ELR (cell line): ENCODE results near the gene CADM2.
"Not testable (repeated sequence)": the region's sequence is repeated elsewhere in the genome, so short reads cannot be mapped to it uniquely, and the experiment has no call there.

Experiments used
- DNase-seq: peaks from one replicate; pipeline ENCODE4 v3.0.0-alpha.2; 2015; ENCODE audit warnings: low read depth

CADM2 gene

DNA sequence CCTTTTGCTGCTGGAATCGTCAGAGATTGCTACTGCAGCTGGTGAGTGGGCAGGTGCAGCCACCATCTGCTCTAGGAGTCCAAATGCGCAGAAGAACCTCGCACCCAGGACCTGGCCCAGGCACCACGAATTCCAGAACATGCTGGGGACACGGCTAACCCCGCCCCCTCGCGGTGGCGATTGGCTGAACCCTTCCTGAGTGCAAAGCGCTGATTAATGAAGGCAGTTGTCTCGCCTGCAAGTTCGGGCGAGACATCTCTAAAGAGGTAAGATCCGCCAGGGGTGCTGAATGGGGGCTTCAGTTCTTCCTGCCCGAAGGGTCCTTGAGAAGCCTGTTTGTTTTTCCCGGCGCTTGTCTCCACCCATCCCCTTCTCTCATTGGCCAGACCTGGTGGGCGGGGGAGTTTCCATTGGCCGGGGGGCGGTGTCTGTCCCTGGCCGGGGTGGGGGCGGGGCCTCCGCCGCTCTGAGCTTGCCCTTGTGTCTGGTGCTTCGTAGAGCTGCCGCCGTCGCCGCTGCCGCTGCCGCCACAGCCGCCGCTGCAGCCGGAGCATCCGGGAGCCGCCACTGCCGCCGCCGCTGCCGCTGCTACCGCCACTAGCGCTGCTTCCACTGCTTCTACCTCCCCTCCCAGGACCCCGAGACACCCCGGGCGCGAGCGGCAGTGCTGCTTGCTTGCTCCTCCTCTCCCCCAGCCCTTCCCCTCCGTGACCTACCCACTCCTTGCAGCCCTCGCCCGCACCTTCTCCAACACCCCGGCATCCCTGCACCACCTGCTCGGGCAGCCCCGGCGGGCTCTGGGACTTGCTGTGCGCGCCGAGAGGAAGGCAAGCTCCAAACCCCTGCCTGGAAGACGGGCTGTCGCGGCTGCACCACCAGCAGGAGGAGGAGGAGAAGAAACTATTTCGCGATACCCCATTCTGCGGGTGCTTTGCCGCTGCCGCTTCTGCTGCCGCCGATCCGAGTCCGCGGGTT is at the start of gene CADM2:
Gene CADM2, plus strand, starts transcription at position 495 of the 975 bp plus-strand sequence.
- DNase-seq, result no peak

DNA sequence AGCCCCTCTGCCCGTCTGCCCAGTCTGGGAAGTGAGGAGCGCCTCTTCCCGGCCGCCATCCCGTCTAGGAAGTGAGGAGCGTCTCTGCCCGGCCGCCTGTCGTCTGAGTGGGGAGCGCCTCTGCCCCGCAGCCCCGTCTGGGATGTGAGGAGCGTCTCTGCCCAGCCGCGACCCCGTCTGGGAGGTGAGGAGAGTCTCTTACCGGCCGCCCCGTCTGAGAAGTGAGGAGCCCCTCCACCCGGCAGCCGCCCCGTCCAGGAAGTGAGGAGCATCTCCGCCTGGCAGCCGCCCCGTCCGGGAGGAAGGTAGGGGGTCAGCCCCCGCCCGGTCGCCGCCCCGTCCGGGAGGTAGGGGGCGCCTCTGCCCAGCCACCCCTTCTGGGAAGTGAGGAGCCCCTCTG is 40.2 kb upstream of the CADM2 start:
- DNase-seq, result not testable (repeated sequence)

DNA sequence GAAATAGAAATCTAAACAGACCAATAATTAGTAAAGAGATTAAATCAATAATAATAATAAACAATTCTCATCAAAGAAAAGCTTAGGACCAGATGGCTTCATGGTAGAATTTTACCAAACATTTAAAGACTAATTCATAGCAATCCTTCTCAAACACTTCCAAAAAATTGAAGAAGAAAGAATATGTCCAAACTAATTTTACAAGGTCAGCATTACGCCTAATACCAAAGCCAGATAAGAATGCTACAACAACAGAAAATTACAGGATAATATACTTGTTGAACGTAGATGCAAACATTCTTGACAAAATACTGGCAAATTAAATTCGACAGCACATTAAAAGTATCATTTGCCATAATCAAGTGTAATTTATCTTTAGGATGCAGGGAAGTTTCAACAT is 36.1 kb upstream of the CADM2 start:
- DNase-seq, result no peak

DNA sequence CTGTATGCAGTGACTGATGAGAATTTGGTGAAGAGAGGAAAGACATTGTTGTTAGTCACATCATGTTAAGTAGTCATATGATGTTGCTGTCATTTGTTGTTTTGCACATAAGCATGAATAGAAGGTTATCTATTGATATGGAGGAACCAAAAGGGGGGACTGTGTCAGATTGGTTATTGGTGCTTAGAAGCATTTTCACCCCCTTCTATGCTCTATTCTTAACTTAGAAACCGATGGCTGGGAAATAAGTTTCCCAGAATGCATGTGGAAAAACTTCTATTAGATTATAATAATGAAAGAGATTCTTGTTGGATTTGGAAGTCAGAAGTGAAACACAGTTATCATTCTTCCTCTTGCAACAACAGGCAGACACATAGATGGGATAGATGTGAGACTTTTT is 33.2 kb upstream of the CADM2 start:
- no peak for DNase-seq

DNA sequence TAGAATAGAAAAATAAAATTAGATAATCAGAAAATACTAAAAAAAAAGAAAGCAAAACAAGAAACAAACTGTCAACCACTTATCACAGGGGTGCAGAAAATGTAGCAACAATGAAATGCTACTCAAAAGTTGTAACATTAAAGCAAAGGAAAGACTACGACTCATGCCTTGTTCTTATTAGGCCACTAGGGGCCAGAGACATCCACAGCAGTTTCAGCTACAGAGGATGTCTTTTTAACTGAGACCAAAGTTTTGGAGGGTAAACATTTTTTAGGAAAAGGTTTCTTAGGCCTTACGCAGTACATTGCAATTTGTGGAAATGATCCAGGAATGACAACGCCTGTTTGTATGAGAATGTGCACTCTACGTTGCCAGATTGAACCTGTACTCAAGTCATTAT is 15.4 kb upstream of the CADM2 start:
- no peak for DNase-seq

DNA sequence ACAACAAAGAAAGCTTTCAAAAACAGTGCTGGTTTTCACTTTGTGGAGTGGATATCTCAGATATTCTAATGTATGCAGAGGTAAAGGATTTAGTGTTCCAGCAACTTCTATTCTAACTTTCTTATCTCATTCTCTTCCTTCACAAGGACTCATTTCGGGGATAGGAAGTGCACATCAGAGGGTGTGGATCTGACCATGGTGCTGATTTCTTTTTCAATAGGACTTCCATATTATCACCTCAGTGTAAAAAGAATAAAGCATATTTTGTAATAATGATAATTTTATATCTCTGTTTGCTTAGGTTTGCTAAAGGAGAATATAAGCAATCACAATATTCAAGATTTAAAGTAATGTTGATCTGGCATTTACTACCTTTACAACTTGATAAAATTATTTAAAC is 12.5 kb upstream of the CADM2 start:
- DNase-seq, result no peak

DNA sequence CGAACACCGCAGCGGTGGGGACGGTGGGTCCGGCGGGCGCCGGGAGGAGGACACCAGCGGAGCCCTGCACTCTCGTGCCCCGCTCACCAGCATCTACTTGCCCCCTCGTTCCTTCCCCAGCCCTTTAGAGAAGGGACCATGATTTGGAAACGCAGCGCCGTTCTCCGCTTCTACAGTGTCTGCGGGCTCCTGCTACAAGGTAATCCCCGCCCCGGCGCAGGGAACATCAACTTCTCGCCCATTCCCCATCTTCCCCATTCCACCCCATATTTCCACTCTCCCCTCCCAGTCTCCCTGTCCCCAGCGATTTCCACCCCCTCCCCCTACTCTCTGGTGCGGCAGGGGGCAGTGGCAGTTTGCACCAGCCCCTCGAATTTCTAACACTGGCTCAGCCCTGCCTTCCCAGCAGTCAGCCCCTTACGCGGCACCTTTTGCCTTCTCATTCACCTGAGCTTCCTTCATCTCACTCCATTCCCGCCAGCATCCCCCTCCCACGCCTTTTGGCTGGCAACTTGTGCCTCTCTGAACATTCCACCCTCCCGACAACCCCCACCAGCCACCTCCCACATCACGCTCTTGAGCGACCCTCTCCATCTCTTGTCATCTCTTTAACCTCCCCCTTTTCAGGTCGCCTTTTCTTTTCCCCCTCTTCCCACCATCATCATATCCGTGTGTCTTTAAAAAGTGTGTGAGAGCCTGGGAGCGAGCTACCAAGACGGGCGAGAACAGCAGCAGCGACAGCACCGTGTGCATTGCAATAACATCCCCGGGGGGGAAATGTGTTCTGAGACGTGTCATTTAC is 882 bp downstream of the CADM2 start:
- no peak for DNase-seq

DNA sequence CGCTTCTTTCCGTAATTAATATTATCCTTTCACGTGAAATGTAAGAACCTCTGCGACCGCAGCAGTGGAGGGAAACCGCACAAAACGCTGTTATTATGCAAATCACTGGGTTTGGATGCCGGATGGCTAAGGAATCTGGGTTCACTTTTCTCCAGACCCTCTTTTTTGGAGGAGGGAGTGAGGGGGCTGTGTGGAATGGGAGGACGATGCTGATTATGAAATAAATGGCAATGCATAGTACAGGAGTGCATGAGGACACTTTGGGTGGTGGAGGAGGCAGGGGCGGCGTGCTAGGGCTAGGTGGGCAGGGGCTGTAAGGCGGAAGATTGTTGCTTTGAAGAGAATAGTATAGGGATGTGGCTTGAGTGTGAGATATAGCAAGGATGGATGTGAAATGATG is 1.8 kb downstream of the CADM2 start:
- DNase-seq, result no peak

DNA sequence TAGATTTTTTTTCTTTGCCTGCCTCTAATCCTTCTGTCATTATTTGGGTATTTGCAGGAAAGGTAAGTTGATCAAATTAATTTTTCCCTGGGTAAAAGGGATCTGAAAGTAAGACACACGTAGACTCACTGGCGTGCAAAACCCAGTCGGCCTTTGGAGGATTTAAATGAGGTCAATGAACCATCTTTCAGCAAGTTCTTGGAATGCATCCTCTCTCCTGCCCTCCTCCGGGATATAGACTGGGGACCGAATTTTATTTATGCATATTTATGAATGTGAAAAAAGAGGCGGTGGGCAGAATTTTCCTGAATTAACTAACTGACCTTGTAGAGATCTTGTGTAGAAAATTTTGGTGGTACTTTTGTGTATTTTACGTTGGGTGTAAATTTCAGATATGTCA is 2.2 kb downstream of the CADM2 start:
- no peak for DNase-seq

DNA sequence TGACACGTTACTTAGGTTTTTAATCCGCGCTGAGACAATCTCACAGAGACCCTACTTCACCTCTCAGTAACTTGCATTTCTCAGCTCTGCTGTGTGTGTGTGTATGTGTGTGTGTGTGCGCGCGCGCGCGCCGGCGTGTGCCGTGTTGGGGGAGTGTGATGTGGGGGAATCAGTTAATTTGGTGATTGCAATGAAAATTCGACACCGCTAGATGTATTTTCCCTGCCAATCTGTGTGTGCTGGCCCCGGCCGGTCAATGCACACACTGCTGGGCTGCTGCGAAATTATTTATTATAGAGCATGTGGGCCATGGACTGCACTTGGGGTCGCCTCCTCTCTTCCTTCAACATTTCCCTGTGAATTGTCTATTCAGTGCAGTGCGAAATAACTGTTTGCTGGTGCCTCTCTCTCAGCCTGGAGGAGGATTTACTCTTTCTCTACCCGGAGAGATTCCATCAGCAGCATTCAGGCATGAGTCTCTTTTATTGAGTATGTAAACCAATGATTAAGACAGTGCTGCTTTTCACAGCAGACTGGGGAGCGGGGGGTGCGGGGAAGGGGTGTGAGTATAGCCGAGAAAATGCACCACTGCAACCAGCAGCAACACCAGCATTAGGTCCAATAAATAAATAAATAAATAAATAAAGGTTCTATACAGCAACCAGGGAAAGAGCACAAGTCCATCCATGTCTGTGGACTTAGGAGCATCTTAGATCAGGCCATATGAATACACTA is 2.9 kb downstream of the CADM2 start:
- no peak for DNase-seq

DNA sequence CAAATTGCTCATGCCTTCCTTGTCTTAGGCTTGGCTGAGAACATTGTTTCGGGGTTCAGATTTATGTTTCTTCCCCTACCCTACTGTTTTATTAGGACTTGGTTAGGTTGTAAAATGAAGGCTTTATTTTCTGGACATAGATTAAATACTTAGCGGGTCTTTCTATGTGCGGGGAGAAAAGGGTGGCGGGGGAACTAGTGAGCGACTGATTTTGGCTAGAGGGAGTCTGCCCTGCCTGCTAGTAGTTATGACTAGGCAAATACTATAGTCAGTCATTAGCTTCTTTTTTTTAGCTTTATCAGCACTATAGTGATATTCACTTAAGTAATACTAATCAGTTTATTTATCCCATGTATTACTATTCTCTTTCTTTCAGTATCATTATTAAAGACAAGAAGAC is 3.6 kb downstream of the CADM2 start:
- DNase-seq, result no peak

DNA sequence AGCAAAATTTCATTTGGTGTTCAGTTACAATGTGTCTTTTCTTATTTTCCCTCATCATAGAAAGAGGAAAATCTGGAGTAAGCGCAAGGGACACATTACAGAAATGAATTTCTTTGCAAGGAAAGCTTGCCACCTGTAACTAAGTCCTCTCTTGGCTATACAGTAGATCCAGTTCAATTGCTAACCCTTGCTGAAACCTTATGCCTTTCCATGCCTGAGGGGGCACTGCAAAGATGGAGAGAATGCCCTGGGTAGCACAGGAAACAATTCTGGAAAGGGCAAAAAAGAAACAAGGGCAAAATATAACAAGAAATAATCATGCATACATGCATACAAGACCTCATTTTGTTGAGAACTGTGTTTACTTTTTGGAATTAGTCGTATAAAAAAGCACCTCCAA is 4.3 kb downstream of the CADM2 start:
- no peak for DNase-seq

DNA sequence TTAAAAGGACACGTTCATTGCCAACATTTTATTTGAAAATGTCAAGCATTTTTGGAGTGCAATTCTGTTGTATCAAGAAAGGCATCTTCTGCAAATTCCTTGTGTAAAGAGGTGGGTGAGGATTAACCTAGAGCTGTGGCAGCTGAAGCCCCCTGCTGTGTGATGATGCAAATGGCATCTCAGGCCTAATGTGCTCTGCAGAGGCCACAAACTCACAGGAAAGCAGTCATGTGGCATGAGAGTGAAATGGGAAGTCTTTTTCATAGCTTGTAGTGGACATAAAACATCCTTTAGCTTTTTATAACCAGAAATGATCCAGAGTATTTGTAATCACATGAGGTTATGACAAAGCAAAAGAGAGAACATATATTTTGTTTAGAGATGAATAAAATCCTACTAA is 6.4 kb downstream of the CADM2 start:
- no peak for DNase-seq

DNA sequence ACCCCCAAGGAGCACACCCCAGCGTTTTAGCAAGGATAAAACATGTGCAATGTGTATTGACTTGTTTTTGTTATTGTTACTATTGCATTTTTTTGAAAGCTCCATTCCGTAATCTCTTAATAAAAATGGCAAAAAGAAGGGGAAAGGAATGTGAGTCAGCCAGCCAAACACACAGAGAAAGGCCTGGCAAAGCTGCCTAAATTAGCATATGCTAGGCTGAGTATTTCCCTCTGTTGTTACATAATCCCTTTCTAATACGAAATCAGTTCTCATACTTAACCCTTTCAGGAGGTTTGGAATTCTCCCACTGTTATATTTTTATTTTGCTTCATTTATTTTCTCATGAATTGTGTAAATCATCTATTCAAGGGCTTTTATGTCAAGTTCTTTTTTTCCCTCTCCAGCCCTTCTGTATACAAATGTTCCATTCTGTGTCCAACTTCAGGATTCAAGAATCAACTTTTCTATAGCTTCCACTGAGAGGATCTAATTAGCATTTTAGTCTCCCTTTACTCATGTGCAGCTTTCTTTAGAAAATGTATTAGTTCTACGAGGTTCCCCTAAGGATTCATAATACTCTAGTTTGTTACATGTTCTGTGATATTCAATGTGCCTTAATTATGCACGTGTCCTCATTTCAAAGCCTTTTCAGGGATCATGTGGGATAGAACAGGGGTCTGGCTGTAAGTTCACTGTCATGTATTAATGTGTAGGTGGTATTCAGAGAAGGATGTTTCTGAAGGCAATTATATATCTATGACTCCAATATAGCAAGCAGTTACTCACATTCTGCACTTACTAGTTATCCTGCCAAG is 9.2 kb downstream of the CADM2 start:
- DNase-seq, result no peak

DNA sequence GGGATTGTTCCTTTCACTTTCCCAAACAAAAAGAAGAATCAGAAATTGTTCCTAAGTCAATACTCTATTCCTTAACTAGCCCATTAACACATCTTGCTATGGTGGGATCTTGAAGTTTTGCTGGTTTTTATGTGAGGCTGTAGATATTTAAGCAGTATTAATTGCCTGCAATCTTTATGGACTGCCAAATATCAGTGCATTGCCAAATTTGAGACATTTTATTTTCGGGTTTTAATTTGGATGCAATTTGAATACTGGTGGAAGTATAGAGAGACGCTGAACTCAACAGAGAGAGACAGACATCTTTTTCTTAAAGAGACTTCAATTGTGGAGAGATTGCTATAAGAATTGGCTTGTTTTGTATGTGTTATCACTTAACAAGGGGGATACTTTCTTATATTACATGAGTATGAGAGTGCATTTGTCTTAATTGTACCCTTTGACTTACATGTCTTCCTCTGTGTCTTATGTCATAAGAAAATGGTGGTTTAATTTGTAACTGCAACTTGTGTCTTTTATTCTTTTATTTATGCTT is 10.0 kb downstream of the CADM2 start:
- no peak for DNase-seq

DNA sequence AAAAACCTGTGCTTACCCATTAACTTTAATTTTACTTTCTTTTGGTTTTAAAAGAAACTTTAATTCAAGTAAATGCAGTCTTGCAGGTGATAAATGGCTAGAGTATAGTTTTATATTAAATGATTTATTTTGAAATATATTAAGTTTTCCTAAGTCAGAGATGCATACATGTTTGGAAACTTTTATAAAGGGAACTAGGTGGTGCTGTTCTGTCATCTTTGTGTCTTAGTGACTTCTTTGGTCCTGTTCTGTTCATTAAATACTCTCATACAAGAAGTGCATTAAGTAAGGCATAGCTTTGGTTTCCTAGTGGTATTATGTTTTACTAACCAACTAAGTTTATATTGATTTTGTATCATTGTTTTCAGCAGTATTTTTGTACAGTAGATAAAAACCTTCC is 15.6 kb downstream of the CADM2 start:
- DNase-seq, result no peak

DNA sequence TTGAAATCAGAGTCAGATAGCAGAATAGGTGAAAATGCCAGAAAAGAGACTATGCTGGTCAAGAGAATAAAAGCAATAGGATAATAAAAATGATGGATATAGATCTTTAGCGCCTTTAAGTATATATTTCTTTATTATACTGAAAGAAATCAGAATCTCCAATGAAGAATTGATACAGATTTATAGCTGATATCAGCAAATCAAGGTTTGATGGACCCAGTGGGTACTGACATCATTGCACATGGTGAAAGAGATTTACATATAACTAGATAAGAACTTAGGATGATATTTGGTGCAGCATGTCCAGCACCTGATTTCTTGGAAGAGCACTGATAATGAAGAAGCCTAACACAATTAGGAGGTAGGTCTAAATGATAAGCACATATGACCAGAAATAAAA is 18.2 kb downstream of the CADM2 start:
- DNase-seq, result no peak

DNA sequence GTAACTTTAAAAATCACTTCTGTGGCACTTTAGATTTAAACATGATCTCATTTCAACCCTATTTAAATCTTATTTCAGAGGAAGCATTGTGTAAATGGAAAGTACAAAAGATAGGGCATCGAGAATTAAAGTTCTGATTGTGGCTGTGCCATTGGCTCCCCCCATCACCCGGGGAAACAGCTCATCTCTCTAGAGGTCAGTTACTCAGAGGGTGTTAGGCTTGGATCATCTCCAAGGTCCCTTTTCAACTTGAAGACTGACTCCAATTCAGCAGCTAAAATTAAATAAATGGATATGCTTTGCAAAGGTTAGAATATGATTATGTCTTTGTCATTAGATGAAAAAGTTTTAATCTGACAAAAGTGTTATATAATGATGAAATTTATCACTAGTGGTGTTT is 20.1 kb downstream of the CADM2 start:
- no peak for DNase-seq

DNA sequence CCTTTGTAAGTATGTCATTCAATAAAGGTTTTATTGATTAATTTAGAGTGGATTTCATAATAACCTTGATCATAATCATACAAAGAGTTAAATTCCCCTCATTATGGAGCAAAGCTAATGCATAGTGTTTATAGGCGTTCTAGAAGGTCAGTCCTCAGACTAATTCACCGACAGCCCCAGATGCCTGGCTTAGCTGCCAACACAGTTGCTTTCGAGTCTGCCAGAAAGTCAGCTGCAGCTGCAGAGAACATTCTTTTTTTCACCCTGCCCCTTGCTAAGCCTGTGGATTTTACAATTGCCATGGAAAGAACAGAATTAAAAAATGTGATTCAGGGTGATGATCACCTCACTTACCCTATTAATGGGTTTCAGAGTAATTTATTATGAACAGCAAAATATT is 21.2 kb downstream of the CADM2 start:
- DNase-seq, result no peak

DNA sequence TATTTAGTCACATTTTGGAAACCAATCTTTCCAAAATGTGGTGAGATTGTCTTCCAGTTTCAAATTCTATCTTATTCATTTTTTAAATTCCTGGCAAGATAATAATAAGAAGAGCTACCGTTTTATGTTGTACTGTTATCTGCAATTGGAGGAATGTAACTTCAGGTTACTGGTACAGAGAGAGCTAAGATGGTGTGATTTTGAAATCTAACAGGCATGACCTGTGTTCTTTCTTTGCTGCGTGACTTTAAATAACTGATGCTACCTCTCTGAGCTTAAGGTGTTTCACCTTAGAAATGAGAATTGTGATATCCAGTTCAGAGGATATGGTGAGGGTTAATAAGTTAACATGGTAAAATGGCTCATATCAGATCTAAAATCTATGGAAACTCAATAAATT is 21.7 kb downstream of the CADM2 start:
- no peak for DNase-seq

DNA sequence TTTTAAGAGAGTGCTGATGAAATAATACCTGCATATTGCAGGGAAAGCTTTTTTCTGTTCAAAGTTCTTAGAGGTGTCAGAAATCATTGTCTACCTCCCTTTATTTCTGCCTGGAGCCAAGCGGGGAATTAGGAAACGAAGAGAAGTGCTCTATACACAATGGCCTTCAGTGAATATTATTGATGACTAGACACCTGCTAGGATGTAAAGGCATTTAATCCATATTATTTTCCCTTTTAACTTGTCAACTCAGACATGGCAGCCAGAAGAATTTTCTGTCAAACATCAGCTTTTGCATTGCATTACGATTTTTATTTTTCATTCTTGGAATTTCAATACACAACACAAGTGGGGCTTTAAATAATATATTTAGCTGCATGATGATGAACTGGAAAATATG is 24.7 kb downstream of the CADM2 start:
- no peak for DNase-seq
